GM12874 (cell line): ENCODE results near the gene ERH.

Experiments used
- TF ChIP-seq, protein P1 (sequence below): IDR thresholded peaks from 2 replicates; pipeline ENCODE4 v1.5.1; 2011; ENCODE audit warnings: low read depth, mild to moderate bottlenecking, control low read depth, low read length, moderate library complexity; ENCODE audit not compliant: insufficient read depth

ERH gene

DNA sequence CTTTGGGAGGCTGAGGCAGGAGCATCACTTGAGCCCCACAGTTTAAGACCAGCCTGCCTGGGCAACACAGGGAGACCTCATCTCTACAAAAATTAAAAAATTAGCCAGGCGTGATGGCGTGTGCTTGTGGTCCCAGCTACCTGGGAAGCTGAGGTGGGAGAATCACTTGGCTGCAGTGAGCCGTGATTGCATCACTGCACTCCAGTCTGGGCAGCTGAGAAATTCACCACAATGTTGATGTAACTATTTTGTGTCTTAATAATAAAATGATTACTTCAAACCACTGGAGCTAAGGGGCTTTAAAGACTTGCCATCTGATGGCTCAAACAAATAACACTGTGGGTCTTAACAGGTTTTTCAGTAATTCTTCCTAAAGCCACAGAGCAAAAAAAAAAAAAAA is 10.8 kb downstream of the ERH start:
- TF ChIP-seq, protein P1, sequence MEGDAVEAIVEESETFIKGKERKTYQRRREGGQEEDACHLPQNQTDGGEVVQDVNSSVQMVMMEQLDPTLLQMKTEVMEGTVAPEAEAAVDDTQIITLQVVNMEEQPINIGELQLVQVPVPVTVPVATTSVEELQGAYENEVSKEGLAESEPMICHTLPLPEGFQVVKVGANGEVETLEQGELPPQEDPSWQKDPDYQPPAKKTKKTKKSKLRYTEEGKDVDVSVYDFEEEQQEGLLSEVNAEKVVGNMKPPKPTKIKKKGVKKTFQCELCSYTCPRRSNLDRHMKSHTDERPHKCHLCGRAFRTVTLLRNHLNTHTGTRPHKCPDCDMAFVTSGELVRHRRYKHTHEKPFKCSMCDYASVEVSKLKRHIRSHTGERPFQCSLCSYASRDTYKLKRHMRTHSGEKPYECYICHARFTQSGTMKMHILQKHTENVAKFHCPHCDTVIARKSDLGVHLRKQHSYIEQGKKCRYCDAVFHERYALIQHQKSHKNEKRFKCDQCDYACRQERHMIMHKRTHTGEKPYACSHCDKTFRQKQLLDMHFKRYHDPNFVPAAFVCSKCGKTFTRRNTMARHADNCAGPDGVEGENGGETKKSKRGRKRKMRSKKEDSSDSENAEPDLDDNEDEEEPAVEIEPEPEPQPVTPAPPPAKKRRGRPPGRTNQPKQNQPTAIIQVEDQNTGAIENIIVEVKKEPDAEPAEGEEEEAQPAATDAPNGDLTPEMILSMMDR: no peak

DNA sequence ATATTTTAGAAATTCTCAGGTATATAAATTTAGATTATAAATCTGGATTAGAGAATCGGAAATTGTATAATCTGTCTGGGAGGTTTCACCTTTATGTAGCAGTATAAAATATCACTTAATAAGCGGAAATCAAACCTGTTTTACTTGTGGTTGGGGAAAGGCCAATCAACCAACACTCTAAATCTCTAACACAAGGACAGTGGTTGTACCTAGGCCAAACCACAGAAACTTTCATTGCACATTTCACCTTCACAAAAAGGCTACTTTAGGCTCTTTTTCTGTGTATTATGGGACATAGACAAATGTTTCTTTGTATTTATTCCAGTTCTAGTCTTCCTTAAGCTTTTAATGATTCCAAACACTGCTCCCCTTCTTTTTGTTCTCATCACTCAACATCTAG is 19.8 kb downstream of the ERH start:
- TF ChIP-seq, protein P1: no peak

DNA sequence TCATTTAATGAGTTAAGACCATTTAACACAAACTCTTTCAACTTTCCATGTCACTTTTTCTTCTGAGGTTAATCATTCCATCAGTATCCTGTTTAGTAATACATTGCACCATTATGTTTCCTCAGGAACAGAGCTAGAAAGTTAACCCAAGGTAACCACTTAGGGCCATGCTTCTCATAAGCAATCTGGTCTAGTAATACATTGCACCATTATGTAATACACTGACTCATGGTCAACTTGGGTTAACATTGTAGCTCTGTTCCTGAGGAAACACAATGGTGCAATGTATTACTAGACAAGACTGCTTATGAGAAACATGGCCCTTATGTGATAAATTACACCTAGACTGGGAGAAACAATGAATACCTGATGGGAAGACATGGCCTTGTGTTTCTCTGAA is 21.7 kb downstream of the ERH start:
- TF ChIP-seq, protein P1: no peak

DNA sequence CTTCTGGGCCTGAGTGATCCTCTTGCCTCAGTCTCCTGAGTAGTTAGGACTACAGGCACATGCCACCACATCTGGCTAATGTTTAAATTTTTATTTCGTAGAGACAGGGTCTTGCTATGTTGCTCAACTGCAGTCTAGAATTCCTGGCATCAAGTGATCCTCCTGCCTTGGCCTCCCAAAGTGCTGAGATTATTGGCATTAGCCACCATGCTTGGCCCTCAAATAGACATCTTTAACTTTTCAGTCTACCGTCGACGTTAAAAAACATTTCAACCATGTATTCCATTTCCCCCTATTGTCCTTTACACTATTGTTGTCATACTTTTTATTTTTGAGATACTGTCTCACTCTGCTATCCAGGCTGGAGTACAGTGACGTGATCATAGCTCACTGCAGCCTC is 22.4 kb downstream of the ERH start:
- TF ChIP-seq, protein P1: no peak

DNA sequence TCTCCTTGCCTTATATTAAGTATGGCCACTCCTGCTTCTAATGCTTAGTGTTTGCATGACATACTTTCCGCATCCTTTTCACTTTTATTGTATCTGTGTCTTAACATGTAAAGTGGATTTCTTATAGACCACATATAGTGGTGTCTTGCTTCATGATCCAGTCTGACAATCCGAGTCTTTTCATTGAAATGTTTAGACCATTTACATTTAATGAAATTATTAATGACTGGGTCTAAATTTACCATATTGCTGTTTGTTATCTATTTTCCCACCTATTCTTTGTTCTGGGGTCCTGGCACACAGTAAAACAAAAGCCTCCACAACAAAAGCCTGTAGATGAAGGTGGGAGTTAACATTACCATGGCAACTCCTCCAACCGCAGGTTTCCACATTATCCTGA is 22.9 kb downstream of the ERH start:
- TF ChIP-seq, protein P1: no peak

DNA sequence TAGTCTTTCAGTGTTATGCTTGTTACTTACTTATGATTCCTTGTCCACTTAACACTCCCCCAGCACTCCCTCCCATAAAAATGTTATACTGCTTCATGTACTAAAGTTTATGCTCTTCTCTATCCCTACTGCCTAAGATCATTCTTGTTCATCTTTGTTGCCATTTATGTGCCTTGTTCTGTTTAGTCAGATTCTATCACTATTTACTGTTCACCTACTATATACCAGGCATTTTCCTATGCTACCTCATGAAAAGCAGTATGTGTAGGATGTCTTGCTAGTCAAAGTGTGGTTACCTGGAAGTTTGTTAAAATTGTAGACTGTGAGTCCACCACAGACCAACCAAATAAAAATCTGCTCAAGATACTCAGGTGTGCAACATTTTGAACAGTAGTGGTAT is 23.9 kb downstream of the ERH start:
- TF ChIP-seq, protein P1: no peak

DNA sequence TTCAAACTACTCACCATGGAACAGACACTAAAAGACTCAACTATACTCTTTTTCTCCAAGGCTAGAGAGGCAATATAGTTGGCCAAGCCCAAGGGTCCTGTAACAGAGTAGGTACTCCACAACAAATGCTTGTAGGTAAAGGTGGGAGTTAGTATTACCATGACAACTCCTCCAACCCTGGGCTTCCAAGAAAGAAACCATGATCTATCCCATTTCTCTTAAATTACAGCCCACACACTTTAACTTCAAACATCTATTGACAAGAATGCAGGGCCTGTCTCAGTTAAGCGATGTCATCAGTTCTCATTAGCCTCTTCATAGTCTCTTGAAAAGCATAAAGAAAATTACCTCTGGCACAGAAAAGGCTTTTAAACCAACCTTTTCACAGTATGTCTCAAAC is 25.0 kb downstream of the ERH start:
- TF ChIP-seq, protein P1: no peak

DNA sequence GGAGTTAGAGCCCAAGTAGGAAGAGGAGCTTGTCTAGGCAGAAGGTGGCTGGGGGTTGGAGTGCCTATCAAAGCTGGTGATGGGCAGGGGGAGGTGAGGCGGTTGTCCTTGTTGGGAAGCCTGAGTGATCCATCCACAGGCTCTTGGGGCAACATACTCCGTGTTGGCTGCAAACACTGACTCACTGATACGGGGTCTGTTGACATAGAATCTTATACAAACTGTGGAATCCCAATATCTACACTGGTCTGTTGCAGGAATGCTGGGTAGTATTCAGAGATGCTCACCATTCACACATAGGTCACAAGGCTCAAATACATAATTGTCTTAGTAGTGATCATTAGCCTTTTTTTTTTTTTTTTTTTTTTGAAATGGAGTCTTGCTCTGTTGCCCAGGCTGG is 26.0 kb downstream of the ERH start:
- TF ChIP-seq, protein P1: no peak
